ENCODE results near the gene HIVEP3.

The HIVEP3 gene

GRCh38 chr1:41660570-41661427, 257.9 kb downstream of the HIVEP3 start:
- DNase-seq, result no peak

GRCh38 chr1:41659903-41660302, 258.8 kb downstream of the HIVEP3 start:
- DNase-seq, result no peak

GRCh38 chr1:41659159-41659495, 259.6 kb downstream of the HIVEP3 start:
- DNase-seq, result no peak

- no peak for DNase-seq
These were observed 260.1 kb downstream of the HIVEP3 start for GRCh38 chr1:41658431-41659158.

- DNase-seq, result no peak
These were observed 260.9 kb downstream of the HIVEP3 start for GRCh38 chr1:41657679-41658295.

- no peak for DNase-seq
These were observed 261.8 kb downstream of the HIVEP3 start for GRCh38 chr1:41656825-41657500.

- no peak for DNase-seq
These were observed 262.7 kb downstream of the HIVEP3 start for GRCh38 chr1:41656068-41656467.

GRCh38 chr1:41655632-41656031, 263.1 kb downstream of the HIVEP3 start:
- DNase-seq, result no peak

- no peak for DNase-seq
These were observed 265.1 kb downstream of the HIVEP3 start for GRCh38 chr1:41653574-41653973.

- DNase-seq, result no peak
These were observed 266.1 kb downstream of the HIVEP3 start for GRCh38 chr1:41652384-41653265.

GRCh38 chr1:41650028-41650880, 268.5 kb downstream of the HIVEP3 start:
- DNase-seq, result no peak

GRCh38 chr1:41649396-41650027, 269.2 kb downstream of the HIVEP3 start:
- no peak for DNase-seq

GRCh38 chr1:41648844-41649243, 269.9 kb downstream of the HIVEP3 start:
- no peak for DNase-seq

GRCh38 chr1:41648230-41648629, 270.5 kb downstream of the HIVEP3 start:
- no peak for DNase-seq

GRCh38 chr1:41647221-41648135, 271.2 kb downstream of the HIVEP3 start:
- no peak for DNase-seq

GRCh38 chr1:41646186-41646585, 272.5 kb downstream of the HIVEP3 start:
- no peak for DNase-seq

- no peak for DNase-seq
These were observed 273.7 kb downstream of the HIVEP3 start for GRCh38 chr1:41645062-41645461.

- no peak for DNase-seq
These were observed 275.6 kb downstream of the HIVEP3 start for GRCh38 chr1:41642922-41643821.
